ENCODE data around the gene ADCY7. TPM values are rescaled to one million over a fixed set of nuclear protein-coding genes. Genes with fewer than 3 reads are reported as not detected.

ADCY7 gene
- total and polyA plus RNA-seq, 3 donors from 2014 or later = 5.9 to 9.4 (median 5.9) TPM

GRCh38 chr16:50285406-50286003, 19.2 kb downstream of the ADCY7 start:
- WGBS, 2 donors = 67 to 83% methylated on average over 3 to 5 of the region's 5 CpGs
- H3K9me3 ChIP-seq = no peaks in the 10 kb centered on the region

GRCh38 chr16:50286681-50287080, 20.3 kb downstream of the ADCY7 start:
- intact Hi-C loops (cut with DNase I; ENCODE audit: low total_unique reads) = no loop called here
- no peaks in the 10 kb centered on the region for H3K36me3 ChIP-seq (ENCODE audit: low read depth, missing control alignments)
- TF ChIP-seq POLR2A (IDR thresholded peaks at IDR 0.05) = no peak
- TF ChIP-seq, protein P1, sequence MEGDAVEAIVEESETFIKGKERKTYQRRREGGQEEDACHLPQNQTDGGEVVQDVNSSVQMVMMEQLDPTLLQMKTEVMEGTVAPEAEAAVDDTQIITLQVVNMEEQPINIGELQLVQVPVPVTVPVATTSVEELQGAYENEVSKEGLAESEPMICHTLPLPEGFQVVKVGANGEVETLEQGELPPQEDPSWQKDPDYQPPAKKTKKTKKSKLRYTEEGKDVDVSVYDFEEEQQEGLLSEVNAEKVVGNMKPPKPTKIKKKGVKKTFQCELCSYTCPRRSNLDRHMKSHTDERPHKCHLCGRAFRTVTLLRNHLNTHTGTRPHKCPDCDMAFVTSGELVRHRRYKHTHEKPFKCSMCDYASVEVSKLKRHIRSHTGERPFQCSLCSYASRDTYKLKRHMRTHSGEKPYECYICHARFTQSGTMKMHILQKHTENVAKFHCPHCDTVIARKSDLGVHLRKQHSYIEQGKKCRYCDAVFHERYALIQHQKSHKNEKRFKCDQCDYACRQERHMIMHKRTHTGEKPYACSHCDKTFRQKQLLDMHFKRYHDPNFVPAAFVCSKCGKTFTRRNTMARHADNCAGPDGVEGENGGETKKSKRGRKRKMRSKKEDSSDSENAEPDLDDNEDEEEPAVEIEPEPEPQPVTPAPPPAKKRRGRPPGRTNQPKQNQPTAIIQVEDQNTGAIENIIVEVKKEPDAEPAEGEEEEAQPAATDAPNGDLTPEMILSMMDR (IDR thresholded peaks at IDR 0.05) = no peak
- H3K4me3 ChIP-seq = no peak overlapping the region
- 95 to 97% methylated on average over 2 to 3 of the region's 3 CpGs for WGBS, 2 donors
- DNase-seq = no peak
- H3K27me3 ChIP-seq = no peaks in the 10 kb centered on the region
- no peak overlapping the region for H3K27ac ChIP-seq
- H3K9me3 ChIP-seq = no peaks in the 10 kb centered on the region
- H3K4me1 ChIP-seq = no peaks in the 10 kb centered on the region

More at GRCh38 chr16:50285406-50286003, 19.2 kb downstream of the ADCY7 start:
- H3K4me1 ChIP-seq = no peaks in the 10 kb centered on the region
- no peaks in the 10 kb centered on the region for H3K27me3 ChIP-seq
- H3K27ac ChIP-seq = no peak overlapping the region
- TF ChIP-seq, protein P1 (IDR thresholded peaks at IDR 0.05) = no peak
- no peak for TF ChIP-seq POLR2A (IDR thresholded peaks at IDR 0.05)
- H3K36me3 ChIP-seq (ENCODE audit: low read depth, missing control alignments) = no peaks in the 10 kb centered on the region
- intact Hi-C loops (cut with DNase I; ENCODE audit: low total_unique reads) = no loop called here
- DNase-seq = no peak
- no peak overlapping the region for H3K4me3 ChIP-seq

DNA sequence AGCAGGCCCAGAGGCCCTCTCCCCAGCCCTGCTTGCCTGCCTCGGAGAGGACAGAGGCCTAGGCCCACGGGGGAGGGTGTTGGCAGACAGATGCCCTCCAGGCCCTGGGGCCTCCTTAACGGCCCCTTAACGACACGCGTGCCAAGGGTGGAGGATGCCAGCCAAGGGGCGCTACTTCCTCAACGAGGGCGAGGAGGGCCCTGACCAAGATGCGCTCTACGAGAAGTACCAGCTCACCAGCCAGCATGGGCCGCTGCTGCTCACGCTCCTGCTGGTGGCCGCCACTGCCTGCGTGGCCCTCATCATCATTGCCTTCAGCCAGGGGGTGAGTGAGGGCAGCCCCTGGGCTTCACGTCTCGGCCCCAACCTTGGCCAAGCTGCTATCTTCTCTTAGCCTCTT, 21.7 kb downstream of the ADCY7 start:
- intact Hi-C loops (cut with DNase I; ENCODE audit: low total_unique reads) = no loop called here
- Histone ChIP-seq H3K27ac (no peak overlapping the region), H3K36me3 (ENCODE audit: low read depth, missing control alignments) (no peaks in the 10 kb centered on the region), H3K9me3 (no peaks in the 10 kb centered on the region), H3K27me3 (no peaks in the 10 kb centered on the region), H3K4me1 (no peaks in the 10 kb centered on the region), H3K4me3 (no peak overlapping the region)
- TF ChIP-seq, protein P1 (IDR thresholded peaks at IDR 0.05) = no peak
- TF ChIP-seq POLR2A (IDR thresholded peaks at IDR 0.05) = no peak
- DNase-seq = no peak
- WGBS, 2 donors = 96 to 100% methylated on average over 2 to 13 of the region's 17 CpGs

- Histone ChIP-seq H3K27me3 (no peaks in the 10 kb centered on the region), H3K27ac (no peak overlapping the region), H3K36me3 (ENCODE audit: low read depth, missing control alignments) (no peaks in the 10 kb centered on the region), H3K9me3 (no peaks in the 10 kb centered on the region), H3K4me3 (no peak overlapping the region), H3K4me1 (no peaks in the 10 kb centered on the region)
- TF ChIP-seq, protein P1 (IDR thresholded peaks at IDR 0.05) = no peak
- TF ChIP-seq POLR2A (IDR thresholded peaks at IDR 0.05) = no peak
- intact Hi-C loops (cut with DNase I; ENCODE audit: low total_unique reads) = no loop called here
- WGBS, 2 donors = 66 to 83% methylated on average over 3 of the region's 3 CpGs
- no peak for DNase-seq
Observed at GRCh38 chr16:50288920-50289319, 22.6 kb downstream of the ADCY7 start.
